ENCODE data around the gene COL18A1. TPM values are rescaled to one million over a fixed set of nuclear protein-coding genes. Genes with fewer than 3 reads are reported as not detected.

Gene COL18A1
- total and polyA plus RNA-seq, 4 donors, result 44.9 to 308 (median 232) TPM

GRCh38 chr21:45420061-45421041, 15.4 kb downstream of the COL18A1 start:
- Histone ChIP-seq H3K27me3 (ENCODE audit: control insufficient read depth in 4 of 4, insufficient read depth in 4 of 4, low read length in 3 of 4) (no peaks in the 10 kb centered on the region), H3K4me3 (ENCODE audit: low read depth in 1 of 3, low read length in 3 of 3) (no peak overlapping the region), H3K4me1 (ENCODE audit: control insufficient read depth in 4 of 4, insufficient read depth in 4 of 4, low read length in 3 of 4) (no peaks in the 10 kb centered on the region), H3K27ac (ENCODE audit: low read depth in 1 of 2, low read length in 2 of 2) (no peak overlapping the region), H3K36me3 (ENCODE audit: control insufficient read depth in 4 of 4, insufficient read depth in 3 of 4, low read depth in 1 of 4, low read length in 3 of 4) (no peaks in the 10 kb centered on the region), H3K9me3 (ENCODE audit: control insufficient read depth in 4 of 4, low read length in 3 of 4) (no peaks in the 10 kb centered on the region), H3K9ac (ENCODE audit: low read depth in 1 of 2, low read length in 2 of 2) (no peak overlapping the region)
- WGBS, result 74% methylated on average over 36 of the region's 36 CpGs
- peak; percentile 63 for DNase-seq (ENCODE audit: low spot score)
- TF ChIP-seq HNF4G (IDR thresholded peaks at IDR 0.05), result no peak
- TF ChIP-seq FOXA2 (IDR thresholded peaks at IDR 0.05), result no peak
- TF ChIP-seq ATF3 (IDR thresholded peaks at IDR 0.05), result no peak
- TF ChIP-seq YY1 (IDR thresholded peaks at IDR 0.05), result no peak
- TF ChIP-seq RAD21 (IDR thresholded peaks at IDR 0.05), result no peak
- no peak for TF ChIP-seq NR2F2 (IDR thresholded peaks at IDR 0.05)
- TF ChIP-seq HNF4A (conservative IDR thresholded peaks at IDR 0.05), result no peak
- no peak for TF ChIP-seq REST (IDR thresholded peaks at IDR 0.05)
- TF ChIP-seq SP1 (IDR thresholded peaks at IDR 0.05), result no peak
- TF ChIP-seq GABPA (IDR thresholded peaks at IDR 0.05 in 1 of 2, conservative IDR thresholded peaks at IDR 0.05 in 1 of 2), result no peak
- no peak for TF ChIP-seq RXRA (IDR thresholded peaks at IDR 0.05)
- no peak for TF ChIP-seq CTCF (IDR thresholded peaks at IDR 0.05; ENCODE audit: low read depth, low read length, missing input control)
- TF ChIP-seq TAF1 (conservative IDR thresholded peaks at IDR 0.05), result no peak
- TF ChIP-seq EGR1 (IDR thresholded peaks at IDR 0.05; ENCODE audit: low read depth in 2 of 2), result no peak
- TF ChIP-seq ZBTB33 (IDR thresholded peaks at IDR 0.05), result no peak
- no peak for TF ChIP-seq MAX (IDR thresholded peaks at IDR 0.05)
- TF ChIP-seq JUND (IDR thresholded peaks at IDR 0.05), result no peak
- TF ChIP-seq FOXA1 (IDR thresholded peaks at IDR 0.05), result no peak

Measured in liver (tissue), 9 donors.